Measurements from ENCODE around the gene CCSAP. TPM values are rescaled to one million over a fixed set of nuclear protein-coding genes. Genes with fewer than 3 reads are reported as not detected.

Gene CCSAP
- total and polyA plus RNA-seq, 10 of the 15 experiments (the other 5 are each of a cell fraction or from before 2014, with no cell fraction given) = 0.75 to 3.4 (median 2.8) TPM

GRCh38 chr1:229352975-229353374 lies 10.1 kb upstream of the CCSAP start:
- no peaks in the 10 kb centered on the region for H4K20me1 ChIP-seq (ENCODE audit: control insufficient read depth, insufficient read depth)
- RAD21 ChIA-PET (ENCODE audit: unreplicated experiment) = no interaction called here
- H3K9me3 ChIP-seq (replicated peaks; ENCODE audit: control insufficient read depth, insufficient read depth, low read length) = peaks cover 6% of the 10 kb centered on the region
- H3K4me1 ChIP-seq (ENCODE audit: control insufficient read depth, insufficient read depth, low read length) = no peaks in the 10 kb centered on the region
- no peak overlapping the region for H3K27ac ChIP-seq (ENCODE audit: control insufficient read depth, insufficient read depth)
- H3K4me2 ChIP-seq (ENCODE audit: control insufficient read depth, insufficient read depth) = no peak overlapping the region
- intact Hi-C loops (cut with micrococcal nuclease; ENCODE audit: unreplicated experiment) = no loop called here
- SMC1A ChIA-PET (ENCODE audit: uncharacterized antibody, unreplicated experiment) = interaction anchor here (1.1 kb wide), 1 partner anchor 8 kb away, joined by 3 read pairs; no protein-coding TSS in a partner anchor
- H3K4me3 ChIP-seq = no peak overlapping the region
- in situ Hi-C loops (cut with MboI) = no loop called here
- H2AFZ ChIP-seq (ENCODE audit: control insufficient read depth, low read depth, low read length) = no peak overlapping the region
- 38% methylated on average over 2 of the region's 2 CpGs for WGBS (ENCODE audit: insufficient coverage, insufficient replicate concordance, low lambda C conversion rate, missing lambda C conversion rate)
- ATAC-seq (no peak), DNase-seq (ENCODE audit: low read depth, low spot score) (no peak), FAIRE-seq (no peak)
- TF ChIP-seq NFXL1 (IDR thresholded peaks at IDR 0.05; ENCODE audit: borderline replicate concordance) = no peak
- TF ChIP-seq MYB (IDR thresholded peaks at IDR 0.05; ENCODE audit: borderline replicate concordance, low read depth, low read length) = no peak
- TF ChIP-seq, protein P1, sequence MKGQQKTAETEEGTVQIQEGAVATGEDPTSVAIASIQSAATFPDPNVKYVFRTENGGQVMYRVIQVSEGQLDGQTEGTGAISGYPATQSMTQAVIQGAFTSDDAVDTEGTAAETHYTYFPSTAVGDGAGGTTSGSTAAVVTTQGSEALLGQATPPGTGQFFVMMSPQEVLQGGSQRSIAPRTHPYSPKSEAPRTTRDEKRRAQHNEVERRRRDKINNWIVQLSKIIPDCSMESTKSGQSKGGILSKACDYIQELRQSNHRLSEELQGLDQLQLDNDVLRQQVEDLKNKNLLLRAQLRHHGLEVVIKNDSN (IDR thresholded peaks at IDR 0.05; ENCODE audit: borderline replicate concordance, extremely low read length, insufficient read depth, low read depth, low read length) = no peak
- no peak for TF ChIP-seq WRNIP1 (IDR thresholded peaks at IDR 0.05; ENCODE audit: borderline replicate concordance, low read depth, low read length)
- no peak for TF ChIP-seq SMAD1 (IDR thresholded peaks at IDR 0.05; ENCODE audit: low read depth, partially characterized antibody)
- no peak for TF ChIP-seq CUX1 (IDR thresholded peaks at IDR 0.05; ENCODE audit: insufficient replicate concordance, low read depth, low read length)
- no peak for TF ChIP-seq SRF (IDR thresholded peaks at IDR 0.05; ENCODE audit: low read depth in 2 of 2, low read length in 2 of 2)
- no peak for TF ChIP-seq SIN3A (IDR thresholded peaks at IDR 0.05; ENCODE audit: low read depth, low read length)
- TF ChIP-seq POLR2AphosphoS2 (IDR thresholded peaks at IDR 0.05; ENCODE audit: low read depth, low read length) = no peak
- TF ChIP-seq TARDBP (IDR thresholded peaks at IDR 0.05; ENCODE audit: borderline replicate concordance) = no peak
- TF ChIP-seq, protein P2, sequence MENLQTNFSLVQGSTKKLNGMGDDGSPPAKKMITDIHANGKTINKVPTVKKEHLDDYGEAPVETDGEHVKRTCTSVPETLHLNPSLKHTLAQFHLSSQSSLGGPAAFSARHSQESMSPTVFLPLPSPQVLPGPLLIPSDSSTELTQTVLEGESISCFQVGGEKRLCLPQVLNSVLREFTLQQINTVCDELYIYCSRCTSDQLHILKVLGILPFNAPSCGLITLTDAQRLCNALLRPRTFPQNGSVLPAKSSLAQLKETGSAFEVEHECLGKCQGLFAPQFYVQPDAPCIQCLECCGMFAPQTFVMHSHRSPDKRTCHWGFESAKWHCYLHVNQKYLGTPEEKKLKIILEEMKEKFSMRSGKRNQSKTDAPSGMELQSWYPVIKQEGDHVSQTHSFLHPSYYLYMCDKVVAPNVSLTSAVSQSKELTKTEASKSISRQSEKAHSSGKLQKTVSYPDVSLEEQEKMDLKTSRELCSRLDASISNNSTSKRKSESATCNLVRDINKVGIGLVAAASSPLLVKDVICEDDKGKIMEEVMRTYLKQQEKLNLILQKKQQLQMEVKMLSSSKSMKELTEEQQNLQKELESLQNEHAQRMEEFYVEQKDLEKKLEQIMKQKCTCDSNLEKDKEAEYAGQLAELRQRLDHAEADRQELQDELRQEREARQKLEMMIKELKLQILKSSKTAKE (IDR thresholded peaks at IDR 0.05; ENCODE audit: low read depth, poor library complexity, severe bottlenecking) = no peak
- H3K79me2 ChIP-seq (ENCODE audit: control insufficient read depth, insufficient read depth, low read length) = no peaks in the 10 kb centered on the region
- CTCF ChIA-PET = interaction anchor here (1.3 kb wide), 1 partner anchor 75 kb away, joined by 4 read pairs; no protein-coding TSS in a partner anchor
- H3K27me3 ChIP-seq (replicated peaks in 1 of 2; ENCODE audit: control insufficient read depth in 2 of 2, insufficient read depth in 2 of 2, low read length in 1 of 2) = peaks cover 0 to 2% of the 10 kb centered on the region in 2 experiments; a peak in 1 of 4 replicates
- no peaks in the 10 kb centered on the region for H3K36me3 ChIP-seq (ENCODE audit: control insufficient read depth in 2 of 2, insufficient read depth in 2 of 2, low read length in 1 of 2)
- BruUV-seq (replicated peaks) = no TSS peak
- no peak overlapping the region for H3K9ac ChIP-seq (ENCODE audit: control insufficient read depth, insufficient read depth, low read length)
- POLR2A ChIA-PET = no interaction called here

All from GM12878 (cell line).